K562 (cell line): ENCODE measurements around the gene RPUSD1. TPM values are rescaled to one million over a fixed set of nuclear protein-coding genes. Genes with fewer than 3 reads are reported as not detected.

ENCODE experiments used
- ATAC-seq: fragments of 200-7000 bp; cut with Tn5 transposase; 3 replicates; pipeline ENCODE4 v1.9.1; 2020; ENCODE audit warnings: moderate library complexity
- BruUV-seq: library from RNA; stranded (reverse); fragments of 400-500 nt; replicated peaks from 2 replicates; lab custom pipeline; 2021; lab: Mats Ljungman, UMichigan
- CTCF ChIA-PET: fragments of 300-600 bp; formaldehyde crosslinking; extraction: SDS; loops from one replicate; lab custom pipeline; 2021; ENCODE audit warnings: low intra/inter-chr PET ratio; lab: Yijun Ruan, JAX
- POLR2A ChIA-PET: fragments of 300-600, 350-650 bp; sonication (Branson Sonifier 250); formaldehyde crosslinking; extraction: SDS; loops from one replicate; lab custom pipeline; 2021; ENCODE audit warnings: antibody characterized with exemption, inconsistent platforms; lab: Yijun Ruan, JAX
- DNase-seq, 4 experiments: peaks; one replicate each; pipeline versions ENCODE4 v3.0.0 to v3.0.0-alpha.2; 2011 to 2018; ENCODE audit warnings: low spot score in 3 of 4, mixed read lengths in 3 of 4; ENCODE audit errors: extremely low read depth in 1 of 4
- FAIRE-seq: peaks from 2 replicates; lab custom pipeline; 2011; peaks lifted over from hg19 to GRCh38; lab: Jason Lieb, UNC
- H2AFZ ChIP-seq: 2 replicates; pipeline ENCODE4 v1.6.0; 2011; ENCODE audit warnings: low read depth, low read length, control low read depth, inconsistent platforms
- H3K27ac ChIP-seq: fragments of 200-600 bp; 3 replicates; pipeline ENCODE4 v1.8.0; 2011; ENCODE audit warnings: low read depth, mild to moderate bottlenecking, control low read depth, inconsistent platforms, low read length, moderate library complexity, mixed read lengths; ENCODE audit errors: extremely low read depth
- H3K27me3 ChIP-seq, 2 experiments: fragments of 300-600 bp in 1 of 2; 2 replicates in 1 of 2; 3 replicates in 1 of 2; pipeline versions ENCODE4 v1.6.0 to v1.8.0; 2011; ENCODE audit warnings: inconsistent platforms in 2 of 2, low read length in 2 of 2, mild to moderate bottlenecking in 1 of 2, mixed read lengths in 1 of 2, moderate library complexity in 1 of 2; ENCODE audit not compliant: control insufficient read depth in 2 of 2, insufficient read depth in 2 of 2
- H3K36me3 ChIP-seq: fragments of 300-600 bp; 3 replicates; pipeline ENCODE4 v1.8.0; 2011; ENCODE audit warnings: mild to moderate bottlenecking, low read length, inconsistent platforms; ENCODE audit not compliant: control insufficient read depth, insufficient read depth
- H3K4me1 ChIP-seq, 2 experiments: fragments of 200-600 bp in 1 of 2; replicated peaks in 1 of 2; 2 replicates in 1 of 2; 3 replicates in 1 of 2; pipeline versions ENCODE4 v1.5.1 to v1.8.0; 2011; ENCODE audit warnings: inconsistent platforms in 2 of 2, low read length in 2 of 2, mild to moderate bottlenecking in 1 of 2, mixed read lengths in 1 of 2, moderate library complexity in 1 of 2; ENCODE audit not compliant: control insufficient read depth in 2 of 2, insufficient read depth in 2 of 2
- H3K4me2 ChIP-seq: 2 replicates; pipeline ENCODE4 v1.6.1; 2011; ENCODE audit warnings: low read length, control low read depth, inconsistent platforms, mixed read lengths; ENCODE audit not compliant: insufficient read depth
- H3K4me3 ChIP-seq: fragments of 200-600 bp; sonication (generic), shearing (Covaris generic); 2 replicates; pipeline ENCODE4 v1.5.1; 2016; ENCODE audit warnings: control low read depth, inconsistent platforms
- H3K79me2 ChIP-seq: fragments of 200-600 bp; 3 replicates; pipeline ENCODE4 v1.8.0; 2011; ENCODE audit warnings: low read length, inconsistent platforms; ENCODE audit not compliant: control insufficient read depth, insufficient read depth
- H3K9ac ChIP-seq, 2 experiments: 2 replicates each; pipeline versions ENCODE4 v1.6.0 to v1.6.1; 2011; ENCODE audit warnings: low read depth in 2 of 2, low read length in 2 of 2, control low read depth in 1 of 2, inconsistent platforms in 1 of 2, mild to moderate bottlenecking in 1 of 2, mixed read lengths in 1 of 2; ENCODE audit not compliant: insufficient read depth in 1 of 2
- H3K9me1 ChIP-seq: one replicate; pipeline ENCODE4 v1.6.0; 2011; ENCODE audit warnings: inconsistent platforms, mild to moderate bottlenecking, low read length, moderate library complexity; ENCODE audit not compliant: control insufficient read depth, insufficient read depth
- H3K9me3 ChIP-seq: replicated peaks from 2 replicates; pipeline ENCODE4 v1.5.1; 2011; ENCODE audit warnings: low read depth, low read length, inconsistent platforms; ENCODE audit not compliant: control insufficient read depth, insufficient read depth
- H4K20me1 ChIP-seq: replicated peaks from 2 replicates; pipeline ENCODE4 v1.6.1; 2011; ENCODE audit warnings: low read length, inconsistent platforms, mixed read lengths; ENCODE audit not compliant: control insufficient read depth, insufficient read depth
- BRD4 ChIP-seq: fragments of 200-600 bp; sonication (generic); IDR thresholded peaks from 2 replicates; pipeline ENCODE4 v1.6.1; 2017; ENCODE audit warnings: inconsistent platforms
- DDX20 ChIP-seq: fragments of 450-650 bp; IDR thresholded peaks from 2 replicates; pipeline ENCODE4 v1.6.1; 2016; ENCODE audit warnings: missing genetic modification characterization, low read depth, mild to moderate bottlenecking, missing compliant biosample characterization, moderate library complexity
- HNRNPLL ChIP-seq: fragments of 200-400 bp; formaldehyde crosslinking; IDR thresholded peaks from 2 replicates; pipeline ENCODE4 v1.6.1; 2017; ENCODE audit warnings: low read length, low read depth, mild to moderate bottlenecking; ENCODE audit not compliant: poor library complexity, severe bottlenecking
- MYNN ChIP-seq, 2 experiments: sonication (generic); formaldehyde crosslinking in 1 of 2; IDR thresholded peaks; 2 replicates each; pipeline versions ENCODE4 v1.5.0 to v1.6.1; 2016 to 2020; ENCODE audit warnings: antibody characterized with exemption in 1 of 2, missing genetic modification reagents in 1 of 2
- PATZ1 ChIP-seq: fragments of 250-450 bp; sonication (Bioruptor Pico); IDR thresholded peaks from 2 replicates; pipeline ENCODE4 v1.5.0; 2020; ENCODE audit warnings: mild to moderate bottlenecking, borderline replicate concordance
- RBM14 ChIP-seq: fragments of 200-400 bp; formaldehyde crosslinking; IDR thresholded peaks from 2 replicates; pipeline ENCODE4 v1.6.1; 2018; ENCODE audit warnings: low read depth, mild to moderate bottlenecking, low read length, moderate library complexity, borderline replicate concordance; ENCODE audit not compliant: insufficient read depth
- RFX5 ChIP-seq: IDR thresholded peaks from 2 replicates; pipeline ENCODE4 v1.6.1; 2011; ENCODE audit warnings: low read depth, mild to moderate bottlenecking, improper control_type of control experiment, low read length
- SMARCC2 ChIP-seq: fragments of 450-650 bp; IDR thresholded peaks from 2 replicates; pipeline ENCODE4 v1.6.1; 2017; ENCODE audit warnings: antibody characterized with exemption, moderate library complexity, mild to moderate bottlenecking, low read depth
- TAL1 ChIP-seq: fragments of 450-650 bp; IDR thresholded peaks from 2 replicates; pipeline ENCODE4 v1.6.1; 2016; ENCODE audit warnings: mild to moderate bottlenecking
- TCF3 ChIP-seq: sonication (generic); formaldehyde crosslinking; IDR thresholded peaks from 2 replicates; pipeline ENCODE4 v1.4.0; 2020; ENCODE audit warnings: mild to moderate bottlenecking, missing genetic modification reagents
- ZMIZ1 ChIP-seq, 2 experiments: fragments of 150-350 bp in 1 of 2; IDR thresholded peaks; 2 replicates each; pipeline ENCODE4 v1.6.1; 2012 to 2016; ENCODE audit warnings: low read depth in 2 of 2, low read length in 2 of 2, mild to moderate bottlenecking in 1 of 2, moderate library complexity in 1 of 2
- ZNF583 ChIP-seq: fragments of 250-450 bp; sonication (Bioruptor Pico); IDR thresholded peaks from 2 replicates; pipeline ENCODE4 v1.4.0; 2020
- WGBS: fragments of 100-300 bp; shearing (Covaris generic); methylation state at CpG from one replicate; pipeline ENCODE4 v1.1.6; 2016; ENCODE audit warnings: low coverage, mixed read lengths; ENCODE audit not compliant: insufficient coverage; ENCODE audit errors: missing lambda C conversion rate; 5-methylcytosine and 5-hydroxymethylcytosine counted together
- in situ Hi-C: fragments of 300-500 bp; cut with MboI; formaldehyde crosslinking; loops from 4 replicates; pipeline ENCODE4 v1.15.0; 2018; ENCODE audit warnings: inconsistent platforms, mixed read lengths
- intact Hi-C: fragments of 100-400 bp; cut with micrococcal nuclease; formaldehyde crosslinking; loops from 2 replicates; pipeline ENCODE4 v1.14.2; 2022
- polyA plus RNA-seq, 8 experiments: library from polyadenylated mRNA; depleted of rRNA in 4 of 8; stranded (reverse) in 5 of 8; unstranded in 3 of 8; fragments of >200 nt; fragmentation: Nextera tagmentation in 2 of 8; fragmentation: Illumina TruSeq in 1 of 8; extraction: Ambion mirVana in 2 of 8; extraction: Trizol in 1 of 8; gene quantifications; 2 replicates each; pipeline versions ENCODE4 v1.2.1 to v1.2.3, GENCODE V29; 2011 to 2014; ENCODE audit warnings: inconsistent platforms in 1 of 8, missing spikeins in 1 of 8
- total RNA-seq, 7 experiments: library from RNA; depleted of rRNA in 6 of 7; stranded (reverse); fragments of >200 nt in 6 of 7; fragmentation: Illumina TruSeq in 2 of 7; extraction: Trizol in 2 of 7; gene quantifications; 2 replicates each; pipeline versions ENCODE4 v1.2.1 to v1.2.3, GENCODE V29; 2011 to 2021; ENCODE audit warnings: low replicate concordance in 1 of 7
- TF ChIP-seq, protein P1 (sequence below): fragments of 450-650 bp; formaldehyde crosslinking; IDR thresholded peaks from 2 replicates; pipeline ENCODE4 v1.4.0; 2020; ENCODE audit warnings: mild to moderate bottlenecking, moderate library complexity
- TF ChIP-seq, protein P2 (sequence below), 3 experiments: fragments of 200-800 bp in 1 of 3; sonication (Bioruptor generic) in 1 of 3; sonication (generic) in 1 of 3; formaldehyde crosslinking in 1 of 3; IDR thresholded peaks; 2 replicates each; pipeline versions ENCODE4 v1.6.1 to v1.8.0; 2016 to 2022; ENCODE audit warnings: mild to moderate bottlenecking in 2 of 3, missing compliant biosample characterization in 2 of 3, missing genetic modification characterization in 2 of 3, missing genetic modification reagents in 1 of 3

RPUSD1 gene
- total and polyA plus RNA-seq, 9 of the 15 experiments (the other 6 are each of a cell fraction or from before 2014, with no cell fraction given), result 0.45 to 56.6 (median 12.0) TPM

- intact Hi-C loops, result no loop called here
- 32% methylated on average over 10 of the region's 10 CpGs for WGBS
- no peaks in the 10 kb centered on the region for H4K20me1 ChIP-seq
- no peaks in the 10 kb centered on the region for H3K27me3 ChIP-seq
- H3K79me2 ChIP-seq, result no peaks in the 10 kb centered on the region
- no peak overlapping the region for H3K4me3 ChIP-seq
- DNase-seq (no peak), ATAC-seq (no peak), FAIRE-seq (no peak)
- H3K9me1 ChIP-seq, result no peaks in the 10 kb centered on the region
- CTCF ChIA-PET, result no interaction called here
- no peaks in the 10 kb centered on the region for H3K36me3 ChIP-seq
- no peak overlapping the region for H3K4me2 ChIP-seq
- peaks cover 6 to 18% of the 10 kb centered on the region in 2 experiments; a peak in 3 of 5 replicates for H3K4me1 ChIP-seq
- in situ Hi-C loops, result no loop called here
- H3K9ac ChIP-seq, result peak overlapping the region in 1 of 2 experiments; percentile 48; a peak in 1 of 4 replicates
- no peaks in the 10 kb centered on the region for H3K9me3 ChIP-seq
- H2AFZ ChIP-seq, result peak overlapping the region; percentile 55
- BruUV-seq, result no TSS peak
- no peak overlapping the region for H3K27ac ChIP-seq
- POLR2A ChIA-PET, result interaction anchor here (0.6 to 1.4 kb wide), 3 partner anchors 11 to 345 kb away, joined by 3 to 5 read pairs (median 3); partner anchors contain the start of gene CIAO3
- no peak for TF ChIP-seq ZMIZ1 (IDR thresholded peaks at IDR 0.05; ENCODE audit: low read depth in 2 of 2, low read length in 2 of 2)
- no peak for TF ChIP-seq PATZ1 (CRISPR knock-in tag)
- no peak for TF ChIP-seq BRD4
- TF ChIP-seq, protein P1, sequence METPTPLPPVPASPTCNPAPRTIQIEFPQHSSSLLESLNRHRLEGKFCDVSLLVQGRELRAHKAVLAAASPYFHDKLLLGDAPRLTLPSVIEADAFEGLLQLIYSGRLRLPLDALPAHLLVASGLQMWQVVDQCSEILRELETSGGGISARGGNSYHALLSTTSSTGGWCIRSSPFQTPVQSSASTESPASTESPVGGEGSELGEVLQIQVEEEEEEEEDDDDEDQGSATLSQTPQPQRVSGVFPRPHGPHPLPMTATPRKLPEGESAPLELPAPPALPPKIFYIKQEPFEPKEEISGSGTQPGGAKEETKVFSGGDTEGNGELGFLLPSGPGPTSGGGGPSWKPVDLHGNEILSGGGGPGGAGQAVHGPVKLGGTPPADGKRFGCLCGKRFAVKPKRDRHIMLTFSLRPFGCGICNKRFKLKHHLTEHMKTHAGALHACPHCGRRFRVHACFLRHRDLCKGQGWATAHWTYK, result no peak
- no peak for TF ChIP-seq MYNN (IDR thresholded peaks at IDR 0.05)
- TF ChIP-seq MYNN (CRISPR knock-in tag; IDR thresholded peaks at IDR 0.05), result no peak
- no peak for TF ChIP-seq TAL1
- TF ChIP-seq DDX20 (tag), result no peak
- no peak for TF ChIP-seq ZNF583 (CRISPR knock-in tag)
- no peak for TF ChIP-seq HNRNPLL
- no peak for TF ChIP-seq RBM14
- TF ChIP-seq, protein P2, sequence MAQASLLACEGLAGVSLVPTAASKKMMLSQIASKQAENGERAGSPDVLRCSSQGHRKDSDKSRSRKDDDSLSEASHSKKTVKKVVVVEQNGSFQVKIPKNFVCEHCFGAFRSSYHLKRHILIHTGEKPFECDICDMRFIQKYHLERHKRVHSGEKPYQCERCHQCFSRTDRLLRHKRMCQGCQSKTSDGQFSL (CRISPR knock-in tag; IDR thresholded peaks at IDR 0.05), result no peak
- TF ChIP-seq, protein P2 (tag; IDR thresholded peaks at IDR 0.05), result no peak
- no peak for TF ChIP-seq SMARCC2
- TF ChIP-seq RFX5, result no peak
- no peak for TF ChIP-seq TCF3 (CRISPR knock-in tag)
These were observed 36.2 kb downstream of the RPUSD1 start for GRCh38 chr16:752007-752312.
